ENCODE data around the gene KLK6.

The KLK6 gene

GRCh38 chr19:50912102-50912599, 57.2 kb downstream of the KLK6 start:
- DNase-seq, result no peak

- DNase-seq, result no peak
Measured at GRCh38 chr19:50911206-50912101, 57.9 kb downstream of the KLK6 start, which contains the start of gene KLK4. Gene KLK4, minus strand, starts transcription at chr19:50911395. Its CDS starts 657 bp downstream, at chr19:50910738.

- DNase-seq, result no peak
Measured at GRCh38 chr19:50910722-50911121, 58.7 kb downstream of the KLK6 start.

GRCh38 chr19:50909240-50910070, 59.9 kb downstream of the KLK6 start:
- DNase-seq, result peak; percentile 44
